Motor neuron (in vitro differentiated cells): ENCODE results near the gene GET3. TPM values are rescaled to one million over a fixed set of nuclear protein-coding genes. Genes with fewer than 3 reads are reported as not detected.

ENCODE experiments used
- ATAC-seq, 8 experiments: fragments of 200-7000 bp; cut with Tn5 transposase; replicated peaks in 6 of 8; 2 replicates each; pipeline ENCODE4 v1.8.0; 2021; ENCODE audit warnings: mild to moderate bottlenecking in 8 of 8, moderate library complexity in 8 of 8
- H3K27ac ChIP-seq, 2 donors: fragments of 250-450 bp; sonication (Bioruptor Pico); 2 replicates each; pipeline ENCODE4 v1.9.0; 2021; ENCODE audit warnings: antibody characterized with exemption in 2 of 2, mild to moderate bottlenecking in 2 of 2, moderate library complexity in 1 of 2
- H3K4me1 ChIP-seq, 2 donors: fragments of 250-450 bp; sonication (Bioruptor Pico); replicated peaks in 1 of 2; 2 replicates each; pipeline ENCODE4 v1.6.1; 2021; ENCODE audit warnings: antibody characterized with exemption in 2 of 2, mild to moderate bottlenecking in 2 of 2, moderate library complexity in 1 of 2
- H3K4me3 ChIP-seq, 5 donors: fragments of 250-450 bp; sonication (Bioruptor Pico); 2 replicates each; pipeline ENCODE4 v1.9.0; 2021; ENCODE audit warnings: antibody characterized with exemption in 5 of 5, mild to moderate bottlenecking in 5 of 5, moderate library complexity in 4 of 5
- WGBS, 10 experiments: fragments of 450-650 bp; shearing (Covaris generic); methylation state at CpG; one replicate each; pipeline ENCODE4 v1.0.0; 2022; 5-methylcytosine and 5-hydroxymethylcytosine counted together
- in situ Hi-C, 9 experiments: fragments of 400-800 bp; cut with MboI; loops; one replicate each; pipeline ENCODE4 v1.15.0; 2021; ENCODE audit warnings: low sequenced_read_pairs in 9 of 9, low pct_unique_long_range_greater_than_20kb in 2 of 9; ENCODE audit not compliant: unreplicated experiment in 9 of 9
- total RNA-seq, 8 experiments: library from RNA; unstranded; fragments of 300-600 nt; gene quantifications; 2 replicates each; pipeline versions ENCODE4 v1.2.3 to v1.2.4, GENCODE V29; 2022

Gene GET3
- total RNA-seq, 8 experiments from 2014 or later, result 43.3 to 94.2 (median 62.3) TPM

GRCh38 chr19:12786141-12786870 is 49.0 kb downstream of the GET3 start:
- in situ Hi-C loops, result no loop called here
- Histone ChIP-seq H3K27ac (no peak overlapping the region), H3K4me1 (peaks cover 49 to 57% of the 10 kb centered on the region in 2 donors), H3K4me3 (no peak overlapping the region)
- ATAC-seq, result no peak
- WGBS, 10 experiments, result 29 to 64% (median 60%) methylated on average over 1 to 3 of the region's 18 CpGs; no CpG with 5 or more reads in 7 of the 10 experiments

GRCh38 chr19:12786952-12787351 is 49.7 kb downstream of the GET3 start:
- H3K4me3 ChIP-seq, result no peak overlapping the region
- H3K4me1 ChIP-seq, result peaks cover 46 to 56% of the 10 kb centered on the region in 2 donors
- in situ Hi-C loops, result no loop called here

GRCh38 chr19:12787458-12787857 is 50.2 kb downstream of the GET3 start:
- WGBS, 10 experiments, result 68 to 100% (median 87%) methylated on average over 1 to 9 of the region's 10 CpGs; no CpG with 5 or more reads in 4 of the 10 experiments
- Histone ChIP-seq H3K27ac (no peak overlapping the region), H3K4me3 (no peak overlapping the region), H3K4me1 (peaks cover 44 to 51% of the 10 kb centered on the region in 2 donors)
- in situ Hi-C loops, result no loop called here
- ATAC-seq, result no peak

More at GRCh38 chr19:12786952-12787351, 49.7 kb downstream of the GET3 start:
- no peak overlapping the region for H3K27ac ChIP-seq
- 79 to 100% (median 92%) methylated on average over 1 to 3 of the region's 3 CpGs; no CpG with 5 or more reads in 4 of the 10 experiments for whole genome bisulfite sequencing, 10 experiments
- no peak for ATAC-seq

DNA sequence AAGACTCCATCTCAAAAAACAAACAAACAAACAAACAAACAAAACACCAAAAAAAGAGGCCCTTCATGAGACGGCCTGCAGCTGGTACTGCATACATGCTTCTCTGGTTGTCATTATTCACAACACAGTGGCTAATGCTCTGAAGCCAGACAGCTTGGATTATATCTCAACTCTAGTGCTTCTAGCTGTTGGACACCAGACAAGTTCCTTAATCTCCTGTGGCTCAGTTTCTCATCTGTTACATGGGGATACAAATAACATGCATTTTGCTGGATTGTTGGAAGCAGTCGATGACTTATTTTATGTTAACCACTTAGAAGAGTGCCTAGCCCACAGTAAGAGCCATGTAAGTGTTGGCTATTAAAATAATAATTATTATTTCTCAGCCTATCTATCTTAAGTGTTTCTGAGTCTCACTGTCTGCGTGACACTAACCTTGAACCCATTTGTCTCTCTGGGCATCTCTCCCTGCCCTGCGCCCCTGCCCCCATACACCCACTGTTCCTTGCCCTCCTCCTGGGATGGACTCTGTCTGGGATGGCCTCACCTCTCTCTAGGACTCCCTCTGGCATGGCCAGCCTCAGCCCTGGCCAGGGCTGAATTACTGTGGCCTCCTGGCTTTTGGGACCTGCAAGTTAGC is 50.9 kb downstream of the GET3 start:
- H3K4me3 ChIP-seq, result no peak overlapping the region
- peak overlapping the region; percentile 9 to 52 for H3K27ac ChIP-seq
- peaks cover 40 to 48% of the 10 kb centered on the region in 2 donors for H3K4me1 ChIP-seq
- in situ Hi-C loops, result no loop called here
- ATAC-seq, result no peak
- WGBS, 10 experiments, result 0 to 94% (median 64%) methylated on average over 1 to 4 of the region's 4 CpGs; no CpG with 5 or more reads in 1 of the 10 experiments

DNA sequence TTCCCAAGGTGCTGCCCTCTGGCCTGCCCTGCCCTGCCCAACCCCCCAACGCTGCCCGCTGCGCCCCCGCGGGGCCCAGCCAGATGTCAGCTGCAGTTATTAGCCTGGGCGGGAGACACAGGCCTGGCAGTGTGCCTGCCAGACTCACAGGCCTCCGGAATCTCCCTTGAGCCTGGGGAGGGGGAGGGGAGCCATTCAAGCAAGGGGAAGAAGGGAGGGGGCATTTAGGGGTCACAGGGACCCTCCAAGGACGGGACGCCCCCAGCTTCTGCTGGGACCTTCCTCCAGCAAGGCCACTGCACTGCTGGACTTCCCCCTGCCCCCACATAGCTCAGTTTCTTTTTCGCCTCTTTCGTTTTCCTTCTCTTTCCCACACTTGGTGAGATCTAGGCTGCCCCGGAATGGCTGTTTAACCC is 51.4 kb downstream of the GET3 start:
- no peak for ATAC-seq
- Histone ChIP-seq H3K4me3 (peak overlapping the region in 2 of 5 donors; percentile 2 to 55), H3K27ac (peak overlapping the region; percentile 9 to 52), H3K4me1 (peaks cover 35 to 43% of the 10 kb centered on the region in 2 donors)
- in situ Hi-C loops, result no loop called here
- 0% methylated on average over 3 of the region's 12 CpGs; no CpG with 5 or more reads in 9 of the 10 experiments for WGBS, 10 experiments

- in situ Hi-C loops, result no loop called here
- peak in 2 of 8 experiments; percentile 0 to 2 for ATAC-seq
- H3K4me3 ChIP-seq, result peak overlapping the region in 4 of 5 donors; percentile 2 to 91 (median 54)
- H3K4me1 ChIP-seq, result peaks cover 29 to 40% of the 10 kb centered on the region in 2 donors
- 0 to 51% (median 39%) methylated on average over 3 to 6 of the region's 46 CpGs; no CpG with 5 or more reads in 7 of the 10 experiments for WGBS, 10 experiments
- peak overlapping the region in 1 of 2 donors; percentile 52 for H3K27ac ChIP-seq
Measured at GRCh38 chr19:12789098-12789903, 52.0 kb downstream of the GET3 start.

DNA sequence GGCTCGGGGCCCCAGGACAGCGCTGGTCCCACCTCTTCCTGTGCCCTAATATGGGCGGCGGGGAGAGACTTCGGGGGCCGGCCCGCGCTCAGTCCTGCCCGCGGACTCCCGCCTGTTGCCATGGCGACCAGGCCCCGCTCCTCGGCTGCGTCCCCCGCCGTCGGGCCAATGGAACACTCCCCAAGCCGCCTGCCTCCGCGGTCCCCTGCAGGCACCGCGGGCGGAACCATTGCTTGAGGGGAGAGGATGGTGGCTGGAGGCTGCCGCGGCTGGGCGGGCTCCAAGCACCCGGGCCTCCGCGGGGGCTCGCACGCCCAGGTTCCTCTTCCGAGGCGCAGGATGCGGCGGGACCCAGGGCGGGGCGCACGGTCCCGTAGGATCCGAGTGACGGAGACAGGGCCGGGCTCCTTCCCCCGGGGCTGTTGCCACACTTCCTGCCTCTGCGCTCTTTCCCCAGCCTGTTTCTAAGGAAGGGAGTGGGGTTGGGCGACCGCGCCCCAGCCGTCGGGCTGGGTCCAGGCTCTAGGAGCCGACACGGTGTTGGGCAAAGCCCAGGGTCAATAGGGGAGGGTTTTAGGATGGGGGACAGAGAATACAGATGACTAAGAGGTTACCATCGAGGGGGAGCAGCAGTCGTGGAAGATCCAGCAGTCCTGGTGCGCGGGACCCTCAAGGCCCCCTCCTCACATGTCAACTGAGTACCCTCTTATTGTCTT is 52.8 kb downstream of the GET3 start:
- WGBS, 10 experiments, result 0% methylated on average over 6 of the region's 56 CpGs; no CpG with 5 or more reads in 9 of the 10 experiments
- peaks cover 23 to 32% of the 10 kb centered on the region in 2 donors for H3K4me1 ChIP-seq

GRCh38 chr19:12790628-12791344 is 53.5 kb downstream of the GET3 start:
- in situ Hi-C loops, result no loop called here

More for the DNA sequence above, 52.8 kb downstream of the GET3 start:
- H3K27ac ChIP-seq, result peak overlapping the region in 1 of 2 donors; percentile 52
- ATAC-seq, result peak; percentile 17 to 60 (median 48)
- H3K4me3 ChIP-seq, result peak overlapping the region; percentile 18 to 91 (median 52)
- in situ Hi-C loops, result no loop called here

DNA sequence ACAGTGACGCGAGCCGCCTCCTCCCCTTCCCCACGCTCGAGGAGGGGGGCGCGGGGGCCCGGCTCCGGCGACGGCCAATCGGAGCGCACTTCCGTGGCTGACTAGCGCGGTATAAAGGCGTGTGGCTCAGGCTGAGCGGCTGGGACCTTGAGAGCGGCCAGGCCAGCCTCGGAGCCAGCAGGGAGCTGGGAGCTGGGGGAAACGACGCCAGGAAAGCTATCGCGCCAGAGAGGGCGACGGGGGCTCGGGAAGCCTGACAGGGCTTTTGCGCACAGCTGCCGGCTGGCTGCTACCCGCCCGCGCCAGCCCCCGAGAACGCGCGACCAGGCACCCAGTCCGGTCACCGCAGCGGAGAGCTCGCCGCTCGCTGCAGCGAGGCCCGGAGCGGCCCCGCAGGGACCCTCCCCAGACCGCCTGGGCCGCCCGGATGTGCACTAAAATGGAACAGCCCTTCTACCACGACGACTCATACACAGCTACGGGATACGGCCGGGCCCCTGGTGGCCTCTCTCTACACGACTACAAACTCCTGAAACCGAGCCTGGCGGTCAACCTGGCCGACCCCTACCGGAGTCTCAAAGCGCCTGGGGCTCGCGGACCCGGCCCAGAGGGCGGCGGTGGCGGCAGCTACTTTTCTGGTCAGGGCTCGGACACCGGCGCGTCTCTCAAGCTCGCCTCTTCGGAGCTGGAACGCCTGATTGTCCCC is 54.2 kb downstream of the GET3 start, which contains the start of gene JUNB:
Gene JUNB, plus strand, starts transcription at position 142 of the 706 bp plus-strand sequence. Its CDS starts 286 bp downstream, at position 428.
- Histone ChIP-seq H3K27ac (peak within 1 kb of the TSS; percentile 56 to 75), H3K4me1 (peaks cover 26 to 33% of the 10 kb centered on the region in 2 donors), H3K4me3 (peak within 1 kb of the TSS; percentile 41 to 91 (median 52))
- in situ Hi-C loops, result no loop called here
- ATAC-seq, result peak; percentile 8 to 67 (median 56)
- 0 to 10% (median 0%) methylated on average over 2 to 9 of the region's 73 CpGs; no CpG with 5 or more reads in 7 of the 10 experiments for WGBS, 10 experiments

More at GRCh38 chr19:12790628-12791344, 53.5 kb downstream of the GET3 start:
- Histone ChIP-seq H3K4me1 (peaks cover 23 to 30% of the 10 kb centered on the region in 2 donors), H3K4me3 (peak overlapping the region; percentile 41 to 91 (median 52)), H3K27ac (peak overlapping the region in 1 of 2 donors; percentile 20)
- ATAC-seq, result no peak
- WGBS, 10 experiments, result 0 to 20% (median 8%) methylated on average over 1 to 7 of the region's 22 CpGs; no CpG with 5 or more reads in 3 of the 10 experiments

- Histone ChIP-seq H3K27ac (peak overlapping the region; percentile 56 to 75), H3K4me1 (peaks cover 26 to 33% of the 10 kb centered on the region in 2 donors), H3K4me3 (peak overlapping the region; percentile 41 to 91 (median 52))
- peak in 2 of 8 experiments; percentile 0 for ATAC-seq
- in situ Hi-C loops, result no loop called here
- WGBS, 10 experiments, result 0% methylated on average over 3 to 10 of the region's 84 CpGs; no CpG with 5 or more reads in 7 of the 10 experiments
Measured at GRCh38 chr19:12792051-12792852, 55.0 kb downstream of the GET3 start.
